ENCODE results near the gene GPC5.
A peak's percentile ranks its signal among the peaks of the same experiment; 100 is the strongest.

Gene GPC5

DNA sequence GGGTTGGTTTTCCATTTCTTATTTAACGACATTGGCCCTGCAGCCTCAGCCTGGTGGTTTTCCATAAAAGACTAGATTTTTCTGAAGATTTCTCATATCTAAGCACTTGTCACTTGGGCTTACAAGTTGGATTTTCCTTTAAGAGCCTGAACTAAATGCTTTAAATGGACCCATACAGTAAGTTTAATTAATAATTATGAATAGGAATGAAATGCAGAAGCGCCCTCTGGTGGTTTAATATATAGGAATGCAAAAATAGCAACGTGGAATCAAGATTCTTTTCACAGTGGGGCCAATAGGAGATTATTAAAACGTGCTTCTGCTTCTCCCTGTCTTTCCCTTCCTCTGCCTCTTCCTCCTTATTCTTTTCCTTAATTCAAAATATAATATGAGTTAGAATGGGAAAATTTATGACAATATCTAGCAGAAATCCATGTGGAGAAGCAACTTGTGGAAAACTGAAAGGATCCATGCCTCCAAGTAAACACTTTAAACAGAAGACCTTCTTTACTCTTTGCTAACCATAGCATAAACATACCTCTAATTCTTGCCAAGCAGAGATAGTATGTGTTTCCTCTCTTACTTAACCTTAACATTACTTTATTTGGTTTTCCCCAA is 324.0 kb downstream of the GPC5 start:
- Histone ChIP-seq H3K9me2 (ENCODE audit: low read depth, low read length) (no peaks in the 10 kb centered on the region), H3K4me1 (ENCODE audit: insufficient read depth, low read length, severe bottlenecking) (no peaks in the 10 kb centered on the region), H3K4me3 (ENCODE audit: low read depth, low read length, poor library complexity, severe bottlenecking) (no peak overlapping the region), H3F3A (ENCODE audit: insufficient read depth, low read length) (no peaks in the 10 kb centered on the region), H3K4me2 (ENCODE audit: low read length) (no peak overlapping the region), H3K9ac (ENCODE audit: low read length) (no peak overlapping the region), H3K79me2 (ENCODE audit: insufficient read depth, low read length) (no peaks in the 10 kb centered on the region), H3K9me3 (ENCODE audit: low read length) (no peaks in the 10 kb centered on the region), H2AFZ (ENCODE audit: low read length) (no peak overlapping the region), H3K36me3 (ENCODE audit: insufficient read depth, low read length) (no peaks in the 10 kb centered on the region), H3K27me3 (ENCODE audit: insufficient read depth, low read length) (no peaks in the 10 kb centered on the region), H4K20me1 (ENCODE audit: insufficient read depth, low read length) (no peaks in the 10 kb centered on the region), H3K27ac (ENCODE audit: low read depth, low read length, poor library complexity, severe bottlenecking) (no peak overlapping the region)
- TF ChIP-seq, protein P1, sequence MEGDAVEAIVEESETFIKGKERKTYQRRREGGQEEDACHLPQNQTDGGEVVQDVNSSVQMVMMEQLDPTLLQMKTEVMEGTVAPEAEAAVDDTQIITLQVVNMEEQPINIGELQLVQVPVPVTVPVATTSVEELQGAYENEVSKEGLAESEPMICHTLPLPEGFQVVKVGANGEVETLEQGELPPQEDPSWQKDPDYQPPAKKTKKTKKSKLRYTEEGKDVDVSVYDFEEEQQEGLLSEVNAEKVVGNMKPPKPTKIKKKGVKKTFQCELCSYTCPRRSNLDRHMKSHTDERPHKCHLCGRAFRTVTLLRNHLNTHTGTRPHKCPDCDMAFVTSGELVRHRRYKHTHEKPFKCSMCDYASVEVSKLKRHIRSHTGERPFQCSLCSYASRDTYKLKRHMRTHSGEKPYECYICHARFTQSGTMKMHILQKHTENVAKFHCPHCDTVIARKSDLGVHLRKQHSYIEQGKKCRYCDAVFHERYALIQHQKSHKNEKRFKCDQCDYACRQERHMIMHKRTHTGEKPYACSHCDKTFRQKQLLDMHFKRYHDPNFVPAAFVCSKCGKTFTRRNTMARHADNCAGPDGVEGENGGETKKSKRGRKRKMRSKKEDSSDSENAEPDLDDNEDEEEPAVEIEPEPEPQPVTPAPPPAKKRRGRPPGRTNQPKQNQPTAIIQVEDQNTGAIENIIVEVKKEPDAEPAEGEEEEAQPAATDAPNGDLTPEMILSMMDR (IDR thresholded peaks at IDR 0.05; ENCODE audit: low read length): peak; percentile 77
- TF ChIP-seq EZH2 (IDR thresholded peaks at IDR 0.05; ENCODE audit: borderline replicate concordance, low read length): no peak

DNA sequence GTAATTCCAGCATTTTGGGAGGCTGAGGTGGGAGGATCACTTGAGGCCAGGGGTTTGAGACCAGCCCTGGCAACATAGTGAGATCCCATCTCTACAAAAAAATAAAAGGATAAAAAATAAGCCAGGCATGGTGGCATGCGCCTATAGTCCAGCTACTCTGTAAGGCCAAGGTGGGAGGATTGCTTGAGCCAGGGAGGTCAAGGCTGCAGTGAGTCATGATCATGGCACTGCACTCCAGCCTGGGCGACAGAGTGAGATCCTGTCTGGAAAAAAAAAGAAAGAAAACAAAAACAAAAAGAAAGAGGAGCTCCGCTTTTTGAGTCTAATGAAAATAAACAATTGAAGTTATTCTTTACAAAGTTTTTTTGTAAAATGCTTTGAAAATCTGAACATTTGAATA is 326.2 kb downstream of the GPC5 start:
- Histone ChIP-seq H3F3A (ENCODE audit: insufficient read depth, low read length) (no peaks in the 10 kb centered on the region), H3K4me1 (ENCODE audit: insufficient read depth, low read length, severe bottlenecking) (no peaks in the 10 kb centered on the region), H3K9me3 (ENCODE audit: low read length) (no peaks in the 10 kb centered on the region), H3K36me3 (ENCODE audit: insufficient read depth, low read length) (no peaks in the 10 kb centered on the region), H3K79me2 (ENCODE audit: insufficient read depth, low read length) (no peaks in the 10 kb centered on the region), H3K27ac (ENCODE audit: low read depth, low read length, poor library complexity, severe bottlenecking) (no peak overlapping the region), H2AFZ (ENCODE audit: low read length) (no peak overlapping the region), H3K4me3 (ENCODE audit: low read depth, low read length, poor library complexity, severe bottlenecking) (no peak overlapping the region), H3K27me3 (ENCODE audit: insufficient read depth, low read length) (no peaks in the 10 kb centered on the region), H3K4me2 (ENCODE audit: low read length) (no peak overlapping the region), H3K9ac (ENCODE audit: low read length) (no peak overlapping the region), H3K9me2 (ENCODE audit: low read depth, low read length) (no peaks in the 10 kb centered on the region), H4K20me1 (ENCODE audit: insufficient read depth, low read length) (no peaks in the 10 kb centered on the region)
- TF ChIP-seq, protein P1 (IDR thresholded peaks at IDR 0.05; ENCODE audit: low read length): no peak

DNA sequence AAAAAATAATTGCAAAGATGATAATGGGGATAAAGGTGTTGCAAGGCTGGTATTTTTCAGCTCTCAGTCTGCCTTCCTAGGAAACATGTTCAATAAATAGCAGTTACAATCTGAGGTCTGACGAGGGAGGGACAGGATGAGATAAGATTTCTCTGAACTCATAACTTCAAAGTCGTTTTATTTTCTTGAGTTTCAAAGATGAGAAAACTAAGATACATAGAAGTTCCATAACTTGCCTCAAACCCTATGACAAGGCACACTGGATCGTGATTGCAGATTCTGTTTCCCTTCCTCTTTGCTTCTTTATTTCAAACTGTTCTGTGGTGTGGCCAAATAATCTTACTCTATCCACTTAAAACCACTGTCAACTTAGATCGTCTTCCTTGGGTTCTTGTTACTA is 327.2 kb downstream of the GPC5 start:
- Histone ChIP-seq H4K20me1 (ENCODE audit: insufficient read depth, low read length) (no peaks in the 10 kb centered on the region), H3K27ac (ENCODE audit: low read depth, low read length, poor library complexity, severe bottlenecking) (no peak overlapping the region)
- no peak for TF ChIP-seq EZH2 (IDR thresholded peaks at IDR 0.05; ENCODE audit: borderline replicate concordance, low read length)
- TF ChIP-seq, protein P1 (IDR thresholded peaks at IDR 0.05; ENCODE audit: low read length): no peak

More for the DNA sequence above, 327.2 kb downstream of the GPC5 start:
- H3F3A ChIP-seq (ENCODE audit: insufficient read depth, low read length): no peaks in the 10 kb centered on the region
- H3K9me3 ChIP-seq (ENCODE audit: low read length): no peaks in the 10 kb centered on the region
- H3K79me2 ChIP-seq (ENCODE audit: insufficient read depth, low read length): no peaks in the 10 kb centered on the region
- H3K36me3 ChIP-seq (ENCODE audit: insufficient read depth, low read length): no peaks in the 10 kb centered on the region
- H3K4me1 ChIP-seq (ENCODE audit: insufficient read depth, low read length, severe bottlenecking): no peaks in the 10 kb centered on the region
- H3K9ac ChIP-seq (ENCODE audit: low read length): no peak overlapping the region
- H3K4me2 ChIP-seq (ENCODE audit: low read length): no peak overlapping the region
- H2AFZ ChIP-seq (ENCODE audit: low read length): no peak overlapping the region
- H3K27me3 ChIP-seq (ENCODE audit: insufficient read depth, low read length): no peaks in the 10 kb centered on the region
- no peak overlapping the region for H3K4me3 ChIP-seq (ENCODE audit: low read depth, low read length, poor library complexity, severe bottlenecking)
- H3K9me2 ChIP-seq (ENCODE audit: low read depth, low read length): no peaks in the 10 kb centered on the region

Measured in OCI-LY1 (cell line).